ENCODE data around the gene SCRN1. TPM values are rescaled to one million over a fixed set of nuclear protein-coding genes. Genes with fewer than 3 reads are reported as not detected.

Gene SCRN1
- total RNA-seq, 1 donor from 2014 or later: 36.1 TPM

- Histone ChIP-seq H3K9me3 (no peaks in the 10 kb centered on the region), H3K27ac (no peak overlapping the region), H3K4me3 (no peak overlapping the region), H3K27me3 (no peaks in the 10 kb centered on the region), H3K4me1 (no peaks in the 10 kb centered on the region), H3K36me3 (peaks cover 4% of the 10 kb centered on the region)
- intact Hi-C loops (cut with DNase I): no loop called here
- DNase-seq (no peak), ATAC-seq (no peak)
- no peak for TF ChIP-seq CTCF (IDR thresholded peaks at IDR 0.05)
These were observed 70.8 kb downstream of the SCRN1 start for GRCh38 chr7:29918850-29919249.

- Histone ChIP-seq H3K4me3 (no peak overlapping the region), H3K27ac (no peak overlapping the region), H3K4me1 (no peaks in the 10 kb centered on the region), H3K36me3 (no peaks in the 10 kb centered on the region), H3K9me3 (no peaks in the 10 kb centered on the region), H3K27me3 (no peaks in the 10 kb centered on the region)
- DNase-seq (no peak), ATAC-seq (no peak)
- TF ChIP-seq CTCF (IDR thresholded peaks at IDR 0.05): no peak
- intact Hi-C loops (cut with DNase I): no loop called here
These were observed 72.0 kb downstream of the SCRN1 start for GRCh38 chr7:29917641-29918040.

GRCh38 chr7:29915481-29916215 is 74.0 kb downstream of the SCRN1 start:
- Histone ChIP-seq H3K36me3 (no peaks in the 10 kb centered on the region), H3K9me3 (no peaks in the 10 kb centered on the region), H3K4me1 (no peaks in the 10 kb centered on the region), H3K4me3 (no peak overlapping the region), H3K27ac (no peak overlapping the region), H3K27me3 (no peaks in the 10 kb centered on the region)
- DNase-seq: no peak
- intact Hi-C loops (cut with DNase I): no loop called here
- no peak for ATAC-seq
- TF ChIP-seq CTCF (IDR thresholded peaks at IDR 0.05): no peak

GRCh38 chr7:29914180-29914579 is 75.4 kb downstream of the SCRN1 start:
- no peaks in the 10 kb centered on the region for H3K27me3 ChIP-seq
- ATAC-seq (no peak), DNase-seq (no peak)
- intact Hi-C loops (cut with DNase I): no loop called here
- H3K4me1 ChIP-seq: no peaks in the 10 kb centered on the region
- no peak for TF ChIP-seq CTCF (IDR thresholded peaks at IDR 0.05)
- H3K27ac ChIP-seq: no peak overlapping the region
- H3K36me3 ChIP-seq: no peaks in the 10 kb centered on the region
- H3K9me3 ChIP-seq: no peaks in the 10 kb centered on the region
- no peak overlapping the region for H3K4me3 ChIP-seq

- Histone ChIP-seq H3K4me3 (no peak overlapping the region), H3K27ac (no peak overlapping the region), H3K9me3 (peaks cover 5% of the 10 kb centered on the region), H3K36me3 (no peaks in the 10 kb centered on the region), H3K27me3 (no peaks in the 10 kb centered on the region), H3K4me1 (no peaks in the 10 kb centered on the region)
- intact Hi-C loops (cut with DNase I): no loop called here
- ATAC-seq (no peak), DNase-seq (no peak)
- no peak for TF ChIP-seq CTCF (IDR thresholded peaks at IDR 0.05)
These were observed 83.2 kb downstream of the SCRN1 start for GRCh38 chr7:29906200-29907022.
